GM23338 (cell line): ENCODE measurements around the gene ZNF546. TPM values are rescaled to one million over a fixed set of nuclear protein-coding genes. Genes with fewer than 3 reads are reported as not detected.

Experiments used
- ATAC-seq: fragments of 200-7000 bp; cut with Tn5 transposase; 3 replicates; pipeline ENCODE4 v1.9.1; 2020
- DNase-seq: peaks from one replicate; pipeline ENCODE4 v3.0.0-alpha.2; 2015; ENCODE audit warnings: low spot score
- H2AFZ ChIP-seq: fragments of 200-600 bp; sonication (generic); 2 replicates; pipeline ENCODE4 v1.8.0; 2016; ENCODE audit warnings: antibody characterized with exemption, mild to moderate bottlenecking, moderate library complexity
- H3F3A ChIP-seq: fragments of 200-600 bp; sonication (generic); replicated peaks from 2 replicates; pipeline ENCODE4 v1.8.0; 2017; ENCODE audit warnings: antibody characterized with exemption, mixed run types, low read depth
- H3K27ac ChIP-seq: fragments of 200-600 bp; sonication (generic); 2 replicates; pipeline ENCODE4 v1.6.1; 2016; ENCODE audit warnings: low read depth
- H3K27me3 ChIP-seq: fragments of 200-600 bp; sonication (generic); 2 replicates; pipeline ENCODE4 v1.8.0; 2016; ENCODE audit warnings: mild to moderate bottlenecking, mixed run types, moderate library complexity; ENCODE audit not compliant: insufficient read depth
- H3K36me3 ChIP-seq: fragments of 200-600 bp; sonication (generic); 2 replicates; pipeline ENCODE4 v1.8.0; 2016; ENCODE audit warnings: mild to moderate bottlenecking; ENCODE audit not compliant: insufficient read depth
- H3K4me1 ChIP-seq: fragments of 200-600 bp; sonication (generic); 2 replicates; pipeline ENCODE4 v1.8.0; 2016; ENCODE audit warnings: mild to moderate bottlenecking, moderate library complexity; ENCODE audit not compliant: insufficient read depth
- H3K4me2 ChIP-seq: fragments of 200-600 bp; sonication (generic); 2 replicates; pipeline ENCODE4 v1.7.1; 2017; ENCODE audit warnings: mixed run types
- H3K4me3 ChIP-seq: fragments of 200-600 bp; sonication (generic); 2 replicates; pipeline ENCODE4 v1.6.1; 2016; ENCODE audit warnings: mixed run types
- H3K79me2 ChIP-seq: fragments of 200-600 bp; sonication (generic); replicated peaks from 2 replicates; pipeline ENCODE4 v1.8.0; 2017; ENCODE audit warnings: mild to moderate bottlenecking; ENCODE audit not compliant: insufficient read depth
- H3K9me2 ChIP-seq: fragments of 200-600 bp; sonication (generic); 2 replicates; pipeline ENCODE4 v1.8.0; 2017; ENCODE audit not compliant: insufficient read depth
- H4K20me1 ChIP-seq: fragments of 200-600 bp; sonication (generic); replicated peaks from 2 replicates; pipeline ENCODE4 v1.8.0; 2017; ENCODE audit warnings: mild to moderate bottlenecking; ENCODE audit not compliant: insufficient read depth
- H3K27ac Mint-ChIP-seq: 2 replicates; pipeline ENCODE4 v1.8.0; 2020; ENCODE audit warnings: inconsistent platforms, mild to moderate bottlenecking, moderate library complexity, mixed read lengths
- H3K27me3 Mint-ChIP-seq: 3 replicates; pipeline ENCODE4 v1.8.0; 2022; ENCODE audit warnings: low read depth, mild to moderate bottlenecking, moderate library complexity, mixed read lengths, inconsistent platforms; ENCODE audit not compliant: insufficient read depth, poor library complexity
- H3K36me3 Mint-ChIP-seq: 3 replicates; pipeline ENCODE4 v1.8.0; 2021; ENCODE audit warnings: low read depth, mild to moderate bottlenecking, inconsistent platforms, moderate library complexity, mixed read lengths
- H3K4me1 Mint-ChIP-seq: 3 replicates; pipeline ENCODE4 v1.8.0; 2020; ENCODE audit warnings: mild to moderate bottlenecking, inconsistent platforms, mixed read lengths
- H3K4me3 Mint-ChIP-seq: 3 replicates; pipeline ENCODE4 v1.8.0; 2021; ENCODE audit warnings: moderate library complexity, mild to moderate bottlenecking, inconsistent platforms, mixed read lengths
- H3K9me3 Mint-ChIP-seq: 3 replicates; pipeline ENCODE4 v1.8.0; 2020; ENCODE audit warnings: moderate library complexity, mild to moderate bottlenecking, inconsistent platforms, mixed read lengths
- EZH2 ChIP-seq: fragments of 200-600 bp; sonication (generic); IDR thresholded peaks from one replicate; pipeline ENCODE4 v1.8.0; 2017; ENCODE audit warnings: antibody characterized with exemption, mild to moderate bottlenecking, low read depth; ENCODE audit not compliant: unreplicated experiment
- EZH2phosphoT487 ChIP-seq: fragments of 200-600 bp; sonication (generic); IDR thresholded peaks from one replicate; pipeline ENCODE4 v1.8.1; 2018; ENCODE audit warnings: antibody characterized with exemption; ENCODE audit not compliant: unreplicated experiment
- JUNB ChIP-seq: IDR thresholded peaks from one replicate; pipeline ENCODE4 v1.6.1; 2016; ENCODE audit warnings: antibody characterized with exemption; ENCODE audit not compliant: unreplicated experiment
- NANOG ChIP-seq: IDR thresholded peaks from 2 replicates; pipeline ENCODE4 v1.6.1; 2016; ENCODE audit warnings: antibody characterized with exemption, borderline replicate concordance
- POLR2AphosphoS5 ChIP-seq: IDR thresholded peaks from 2 replicates; pipeline ENCODE4 v1.6.1; 2016; ENCODE audit warnings: antibody characterized with exemption, low read depth
- STAT1 ChIP-seq: IDR thresholded peaks from one replicate; pipeline ENCODE4 v1.6.1; 2016; ENCODE audit warnings: antibody characterized with exemption; ENCODE audit not compliant: unreplicated experiment
- ZNF114 ChIP-seq: fragments of 250-450 bp; sonication (Bioruptor Pico); IDR thresholded peaks from 2 replicates; pipeline ENCODE4 v1.5.0; 2020; ENCODE audit warnings: mild to moderate bottlenecking, moderate library complexity
- polyA plus RNA-seq: library from polyadenylated mRNA; unstranded; fragments of >200 nt; fragmentation: Nextera tagmentation; extraction: Ambion mirVana; gene quantifications from 2 replicates; pipeline ENCODE4 v1.2.1, GENCODE V29; 2016
- total RNA-seq: library from RNA; depleted of rRNA; stranded (reverse); fragments of >200 nt; shearing (Covaris generic); gene quantifications from 2 replicates; pipeline ENCODE4 v1.2.3, GENCODE V29; 2014
- TF ChIP-seq, protein P1 (sequence below): fragments of 250-450 bp; sonication (Bioruptor Pico); IDR thresholded peaks from 2 replicates; pipeline ENCODE4 v1.5.0; 2020; ENCODE audit warnings: mild to moderate bottlenecking, moderate library complexity
- TF ChIP-seq, protein P2 (sequence below): IDR thresholded peaks from 2 replicates; pipeline ENCODE4 v1.6.1; 2016; ENCODE audit warnings: antibody characterized with exemption
- TF ChIP-seq, protein P3 (sequence below), 2 experiments: fragments of 200-600 bp in 1 of 2; sonication (generic) in 1 of 2; conservative IDR thresholded peaks; 2 replicates each; pipeline versions ENCODE4 v1.5.1 to v1.6.1; 2016 to 2017; ENCODE audit warnings: antibody characterized with exemption in 2 of 2, low read depth in 2 of 2, mild to moderate bottlenecking in 2 of 2, moderate library complexity in 1 of 2

The ZNF546 gene
- total and polyA plus RNA-seq, 2 experiments from 2014 or later = 0.38 to 0.95 TPM

- TF ChIP-seq, protein P1, sequence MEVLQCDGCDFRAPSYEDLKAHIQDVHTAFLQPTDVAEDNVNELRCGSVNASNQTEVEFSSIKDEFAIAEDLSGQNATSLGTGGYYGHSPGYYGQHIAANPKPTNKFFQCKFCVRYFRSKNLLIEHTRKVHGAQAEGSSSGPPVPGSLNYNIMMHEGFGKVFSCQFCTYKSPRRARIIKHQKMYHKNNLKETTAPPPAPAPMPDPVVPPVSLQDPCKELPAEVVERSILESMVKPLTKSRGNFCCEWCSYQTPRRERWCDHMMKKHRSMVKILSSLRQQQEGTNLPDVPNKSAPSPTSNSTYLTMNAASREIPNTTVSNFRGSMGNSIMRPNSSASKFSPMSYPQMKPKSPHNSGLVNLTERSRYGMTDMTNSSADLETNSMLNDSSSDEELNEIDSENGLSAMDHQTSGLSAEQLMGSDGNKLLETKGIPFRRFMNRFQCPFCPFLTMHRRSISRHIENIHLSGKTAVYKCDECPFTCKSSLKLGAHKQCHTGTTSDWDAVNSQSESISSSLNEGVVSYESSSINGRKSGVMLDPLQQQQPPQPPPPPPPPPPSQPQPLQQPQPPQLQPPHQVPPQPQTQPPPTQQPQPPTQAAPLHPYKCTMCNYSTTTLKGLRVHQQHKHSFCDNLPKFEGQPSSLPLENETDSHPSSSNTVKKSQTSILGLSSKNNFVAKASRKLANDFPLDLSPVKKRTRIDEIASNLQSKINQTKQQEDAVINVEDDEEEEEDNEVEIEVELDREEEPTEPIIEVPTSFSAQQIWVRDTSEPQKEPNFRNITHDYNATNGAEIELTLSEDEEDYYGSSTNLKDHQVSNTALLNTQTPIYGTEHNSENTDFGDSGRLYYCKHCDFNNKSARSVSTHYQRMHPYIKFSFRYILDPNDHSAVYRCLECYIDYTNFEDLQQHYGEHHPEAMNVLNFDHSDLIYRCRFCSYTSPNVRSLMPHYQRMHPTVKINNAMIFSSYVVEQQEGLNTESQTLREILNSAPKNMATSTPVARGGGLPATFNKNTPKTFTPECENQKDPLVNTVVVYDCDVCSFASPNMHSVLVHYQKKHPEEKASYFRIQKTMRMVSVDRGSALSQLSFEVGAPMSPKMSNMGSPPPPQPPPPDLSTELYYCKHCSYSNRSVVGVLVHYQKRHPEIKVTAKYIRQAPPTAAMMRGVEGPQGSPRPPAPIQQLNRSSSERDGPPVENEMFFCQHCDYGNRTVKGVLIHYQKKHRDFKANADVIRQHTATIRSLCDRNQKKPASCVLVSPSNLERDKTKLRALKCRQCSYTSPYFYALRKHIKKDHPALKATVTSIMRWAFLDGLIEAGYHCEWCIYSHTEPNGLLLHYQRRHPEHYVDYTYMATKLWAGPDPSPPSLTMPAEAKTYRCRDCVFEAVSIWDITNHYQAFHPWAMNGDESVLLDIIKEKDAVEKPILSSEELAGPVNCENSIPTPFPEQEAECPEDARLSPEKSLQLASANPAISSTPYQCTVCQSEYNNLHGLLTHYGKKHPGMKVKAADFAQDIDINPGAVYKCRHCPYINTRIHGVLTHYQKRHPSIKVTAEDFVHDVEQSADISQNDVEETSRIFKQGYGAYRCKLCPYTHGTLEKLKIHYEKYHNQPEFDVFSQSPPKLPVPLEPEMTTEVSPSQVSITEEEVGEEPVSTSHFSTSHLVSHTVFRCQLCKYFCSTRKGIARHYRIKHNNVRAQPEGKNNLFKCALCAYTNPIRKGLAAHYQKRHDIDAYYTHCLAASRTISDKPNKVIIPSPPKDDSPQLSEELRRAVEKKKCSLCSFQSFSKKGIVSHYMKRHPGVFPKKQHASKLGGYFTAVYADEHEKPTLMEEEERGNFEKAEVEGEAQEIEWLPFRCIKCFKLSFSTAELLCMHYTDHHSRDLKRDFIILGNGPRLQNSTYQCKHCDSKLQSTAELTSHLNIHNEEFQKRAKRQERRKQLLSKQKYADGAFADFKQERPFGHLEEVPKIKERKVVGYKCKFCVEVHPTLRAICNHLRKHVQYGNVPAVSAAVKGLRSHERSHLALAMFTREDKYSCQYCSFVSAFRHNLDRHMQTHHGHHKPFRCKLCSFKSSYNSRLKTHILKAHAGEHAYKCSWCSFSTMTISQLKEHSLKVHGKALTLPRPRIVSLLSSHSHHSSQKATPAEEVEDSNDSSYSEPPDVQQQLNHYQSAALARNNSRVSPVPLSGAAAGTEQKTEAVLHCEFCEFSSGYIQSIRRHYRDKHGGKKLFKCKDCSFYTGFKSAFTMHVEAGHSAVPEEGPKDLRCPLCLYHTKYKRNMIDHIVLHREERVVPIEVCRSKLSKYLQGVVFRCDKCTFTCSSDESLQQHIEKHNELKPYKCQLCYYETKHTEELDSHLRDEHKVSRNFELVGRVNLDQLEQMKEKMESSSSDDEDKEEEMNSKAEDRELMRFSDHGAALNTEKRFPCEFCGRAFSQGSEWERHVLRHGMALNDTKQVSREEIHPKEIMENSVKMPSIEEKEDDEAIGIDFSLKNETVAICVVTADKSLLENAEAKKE (CRISPR knock-in tag) = no peak
- TF ChIP-seq, protein P2, sequence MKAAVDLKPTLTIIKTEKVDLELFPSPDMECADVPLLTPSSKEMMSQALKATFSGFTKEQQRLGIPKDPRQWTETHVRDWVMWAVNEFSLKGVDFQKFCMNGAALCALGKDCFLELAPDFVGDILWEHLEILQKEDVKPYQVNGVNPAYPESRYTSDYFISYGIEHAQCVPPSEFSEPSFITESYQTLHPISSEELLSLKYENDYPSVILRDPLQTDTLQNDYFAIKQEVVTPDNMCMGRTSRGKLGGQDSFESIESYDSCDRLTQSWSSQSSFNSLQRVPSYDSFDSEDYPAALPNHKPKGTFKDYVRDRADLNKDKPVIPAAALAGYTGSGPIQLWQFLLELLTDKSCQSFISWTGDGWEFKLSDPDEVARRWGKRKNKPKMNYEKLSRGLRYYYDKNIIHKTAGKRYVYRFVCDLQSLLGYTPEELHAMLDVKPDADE = no peak
Observed at GRCh38 chr19:40053491-40053890, 56.6 kb downstream of the ZNF546 start (continued).

DNA sequence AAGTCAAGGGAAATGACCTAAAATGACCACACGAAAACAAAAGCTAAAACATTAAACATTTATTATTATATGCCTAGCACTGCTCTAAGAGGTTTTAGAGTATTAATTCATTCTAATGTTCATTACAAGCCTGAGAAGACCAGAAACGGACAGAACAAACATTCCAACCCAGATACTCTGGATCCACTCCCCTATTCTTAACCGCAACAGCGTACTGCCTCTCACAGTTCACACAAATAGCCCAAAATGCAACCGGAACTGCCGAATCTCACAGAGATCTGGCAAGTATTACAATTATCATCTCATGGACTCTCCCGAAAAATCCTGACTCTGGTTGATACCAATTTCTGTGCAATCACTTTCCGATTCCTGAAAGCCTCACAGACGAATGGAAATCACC lies 57.8 kb downstream of the ZNF546 start:
- Histone ChIP-seq H3K27ac (no peak overlapping the region), H2AFZ (no peak overlapping the region), H3K4me1 (peaks cover 10% of the 10 kb centered on the region; the same call in 1 of the 2 replicates), H3K4me3 (peak overlapping the region; percentile 76), H3F3A (no peaks in the 10 kb centered on the region), H3K4me2 (peak overlapping the region; percentile 79), H3K27me3 (no peaks in the 10 kb centered on the region), H3K36me3 (no peaks in the 10 kb centered on the region), H3K79me2 (peaks cover 63% of the 10 kb centered on the region), H4K20me1 (peaks cover 8% of the 10 kb centered on the region), H3K9me2 (no peaks in the 10 kb centered on the region; the same call in 1 of the 2 replicates)
- ATAC-seq = no peak
- Mint-ChIP-seq H3K9me3 (peaks cover 35% of the 10 kb centered on the region), H3K4me1 (peaks cover 13% of the 10 kb centered on the region), H3K4me3 (peak overlapping the region; percentile 100), H3K27ac (no peak overlapping the region), H3K36me3 (peaks cover 28% of the 10 kb centered on the region), H3K27me3 (peaks cover 13% of the 10 kb centered on the region)
- DNase-seq = no peak
- TF ChIP-seq STAT1 (no peak), NANOG (no peak), POLR2AphosphoS5 (no peak), EZH2 (no peak), ZNF114 (CRISPR knock-in tag) (no peak), EZH2phosphoT487 (no peak), JUNB (no peak)
- TF ChIP-seq, protein P2 = no peak
- TF ChIP-seq, protein P3, sequence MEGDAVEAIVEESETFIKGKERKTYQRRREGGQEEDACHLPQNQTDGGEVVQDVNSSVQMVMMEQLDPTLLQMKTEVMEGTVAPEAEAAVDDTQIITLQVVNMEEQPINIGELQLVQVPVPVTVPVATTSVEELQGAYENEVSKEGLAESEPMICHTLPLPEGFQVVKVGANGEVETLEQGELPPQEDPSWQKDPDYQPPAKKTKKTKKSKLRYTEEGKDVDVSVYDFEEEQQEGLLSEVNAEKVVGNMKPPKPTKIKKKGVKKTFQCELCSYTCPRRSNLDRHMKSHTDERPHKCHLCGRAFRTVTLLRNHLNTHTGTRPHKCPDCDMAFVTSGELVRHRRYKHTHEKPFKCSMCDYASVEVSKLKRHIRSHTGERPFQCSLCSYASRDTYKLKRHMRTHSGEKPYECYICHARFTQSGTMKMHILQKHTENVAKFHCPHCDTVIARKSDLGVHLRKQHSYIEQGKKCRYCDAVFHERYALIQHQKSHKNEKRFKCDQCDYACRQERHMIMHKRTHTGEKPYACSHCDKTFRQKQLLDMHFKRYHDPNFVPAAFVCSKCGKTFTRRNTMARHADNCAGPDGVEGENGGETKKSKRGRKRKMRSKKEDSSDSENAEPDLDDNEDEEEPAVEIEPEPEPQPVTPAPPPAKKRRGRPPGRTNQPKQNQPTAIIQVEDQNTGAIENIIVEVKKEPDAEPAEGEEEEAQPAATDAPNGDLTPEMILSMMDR (conservative IDR thresholded peaks at IDR 0.05; ENCODE audit: low read depth in 2 of 2) = no peak
